ENCODE results near the gene LRP1B.

DNA sequence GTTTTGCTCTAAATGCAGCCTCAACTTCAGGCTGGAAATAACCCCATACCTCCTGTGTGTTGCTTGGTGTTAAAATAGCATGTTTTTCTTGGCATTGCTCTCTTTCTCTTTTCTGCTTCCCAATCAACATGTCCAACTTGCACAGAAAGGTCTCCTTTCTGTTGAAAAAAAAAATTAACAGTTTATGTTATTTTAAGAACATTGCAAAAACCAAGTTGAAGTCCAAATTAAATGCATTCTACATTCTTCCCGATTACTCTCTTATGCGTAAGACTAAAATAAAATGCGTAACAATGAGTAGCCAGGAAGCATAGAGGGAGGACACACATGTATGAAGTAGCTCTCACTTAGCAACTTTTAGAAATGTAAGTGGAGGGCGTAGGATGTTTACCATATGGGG lies 1944.5 kb downstream of the LRP1B start:
- TF ChIP-seq, protein P1, sequence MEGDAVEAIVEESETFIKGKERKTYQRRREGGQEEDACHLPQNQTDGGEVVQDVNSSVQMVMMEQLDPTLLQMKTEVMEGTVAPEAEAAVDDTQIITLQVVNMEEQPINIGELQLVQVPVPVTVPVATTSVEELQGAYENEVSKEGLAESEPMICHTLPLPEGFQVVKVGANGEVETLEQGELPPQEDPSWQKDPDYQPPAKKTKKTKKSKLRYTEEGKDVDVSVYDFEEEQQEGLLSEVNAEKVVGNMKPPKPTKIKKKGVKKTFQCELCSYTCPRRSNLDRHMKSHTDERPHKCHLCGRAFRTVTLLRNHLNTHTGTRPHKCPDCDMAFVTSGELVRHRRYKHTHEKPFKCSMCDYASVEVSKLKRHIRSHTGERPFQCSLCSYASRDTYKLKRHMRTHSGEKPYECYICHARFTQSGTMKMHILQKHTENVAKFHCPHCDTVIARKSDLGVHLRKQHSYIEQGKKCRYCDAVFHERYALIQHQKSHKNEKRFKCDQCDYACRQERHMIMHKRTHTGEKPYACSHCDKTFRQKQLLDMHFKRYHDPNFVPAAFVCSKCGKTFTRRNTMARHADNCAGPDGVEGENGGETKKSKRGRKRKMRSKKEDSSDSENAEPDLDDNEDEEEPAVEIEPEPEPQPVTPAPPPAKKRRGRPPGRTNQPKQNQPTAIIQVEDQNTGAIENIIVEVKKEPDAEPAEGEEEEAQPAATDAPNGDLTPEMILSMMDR (IDR thresholded peaks at IDR 0.05), result no peak
- TF ChIP-seq POLR2A (IDR thresholded peaks at IDR 0.05), result no peak
- TF ChIP-seq EP300 (IDR thresholded peaks at IDR 0.05), result no peak

All from tibial nerve (tissue), 4 donors.